Measurements from ENCODE around the gene ZNF24. TPM values are rescaled to one million over a fixed set of nuclear protein-coding genes. Genes with fewer than 3 reads are reported as not detected.

Gene ZNF24
- total and polyA plus RNA-seq, 2 experiments from 2014 or later, result 52.4 to 75.2 TPM

DNA sequence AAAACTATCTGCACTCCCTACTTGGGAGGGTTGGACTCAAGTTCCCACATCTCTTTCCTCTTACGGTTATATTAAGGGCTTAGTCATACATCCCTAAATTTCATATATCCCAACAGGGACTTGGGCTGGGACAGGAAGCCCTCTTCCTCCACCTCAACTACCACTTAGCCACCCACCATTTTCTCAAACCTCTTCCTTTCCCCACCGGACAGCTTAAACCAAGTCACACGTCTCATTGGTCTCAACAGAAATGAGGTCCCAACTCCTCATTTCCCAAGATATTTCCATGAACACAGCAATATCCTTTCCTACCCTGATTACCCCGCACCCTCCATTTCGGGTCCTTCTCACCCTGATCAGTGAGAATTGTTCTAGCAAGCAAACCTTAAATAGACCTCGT is 54.9 kb downstream of the ZNF24 start (continued):
- TF ChIP-seq, protein P1, sequence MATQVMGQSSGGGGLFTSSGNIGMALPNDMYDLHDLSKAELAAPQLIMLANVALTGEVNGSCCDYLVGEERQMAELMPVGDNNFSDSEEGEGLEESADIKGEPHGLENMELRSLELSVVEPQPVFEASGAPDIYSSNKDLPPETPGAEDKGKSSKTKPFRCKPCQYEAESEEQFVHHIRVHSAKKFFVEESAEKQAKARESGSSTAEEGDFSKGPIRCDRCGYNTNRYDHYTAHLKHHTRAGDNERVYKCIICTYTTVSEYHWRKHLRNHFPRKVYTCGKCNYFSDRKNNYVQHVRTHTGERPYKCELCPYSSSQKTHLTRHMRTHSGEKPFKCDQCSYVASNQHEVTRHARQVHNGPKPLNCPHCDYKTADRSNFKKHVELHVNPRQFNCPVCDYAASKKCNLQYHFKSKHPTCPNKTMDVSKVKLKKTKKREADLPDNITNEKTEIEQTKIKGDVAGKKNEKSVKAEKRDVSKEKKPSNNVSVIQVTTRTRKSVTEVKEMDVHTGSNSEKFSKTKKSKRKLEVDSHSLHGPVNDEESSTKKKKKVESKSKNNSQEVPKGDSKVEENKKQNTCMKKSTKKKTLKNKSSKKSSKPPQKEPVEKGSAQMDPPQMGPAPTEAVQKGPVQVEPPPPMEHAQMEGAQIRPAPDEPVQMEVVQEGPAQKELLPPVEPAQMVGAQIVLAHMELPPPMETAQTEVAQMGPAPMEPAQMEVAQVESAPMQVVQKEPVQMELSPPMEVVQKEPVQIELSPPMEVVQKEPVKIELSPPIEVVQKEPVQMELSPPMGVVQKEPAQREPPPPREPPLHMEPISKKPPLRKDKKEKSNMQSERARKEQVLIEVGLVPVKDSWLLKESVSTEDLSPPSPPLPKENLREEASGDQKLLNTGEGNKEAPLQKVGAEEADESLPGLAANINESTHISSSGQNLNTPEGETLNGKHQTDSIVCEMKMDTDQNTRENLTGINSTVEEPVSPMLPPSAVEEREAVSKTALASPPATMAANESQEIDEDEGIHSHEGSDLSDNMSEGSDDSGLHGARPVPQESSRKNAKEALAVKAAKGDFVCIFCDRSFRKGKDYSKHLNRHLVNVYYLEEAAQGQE (IDR thresholded peaks at IDR 0.05; ENCODE audit: unreplicated experiment), result no peak
- TF ChIP-seq CREB1 (CRISPR knock-in tag; IDR thresholded peaks at IDR 0.05; ENCODE audit: low read depth) (no peak), STAT1 (IDR thresholded peaks at IDR 0.05; ENCODE audit: unreplicated experiment) (no peak), ZNF331 (CRISPR knock-in tag; IDR thresholded peaks at IDR 0.05; ENCODE audit: low read depth) (no peak)

DNA sequence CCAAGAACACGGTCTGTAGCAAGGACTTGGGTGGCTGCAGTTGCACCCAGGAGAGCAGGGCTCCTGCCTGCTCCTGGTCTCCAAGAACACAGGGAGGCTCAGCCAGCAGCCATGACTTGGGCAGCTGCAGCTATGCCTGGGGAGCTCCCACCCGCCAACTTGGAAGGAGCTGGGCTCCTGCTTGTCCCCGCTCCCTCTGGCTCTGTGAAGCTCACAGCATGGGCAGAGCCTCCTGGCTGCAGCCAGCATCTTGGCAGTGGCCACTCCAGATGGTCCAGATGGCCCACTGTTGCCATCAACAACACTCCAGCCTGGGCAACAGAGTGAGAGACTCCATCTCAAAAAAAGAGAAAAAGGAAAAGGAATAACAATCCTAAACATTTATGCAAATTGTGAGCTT is 59.4 kb downstream of the ZNF24 start:
- Mint-ChIP-seq H3K27ac (no peak overlapping the region), H3K27me3 (ENCODE audit: insufficient read depth, low read depth, poor library complexity) (peaks cover 5% of the 10 kb centered on the region), H3K4me1 (peaks cover 6% of the 10 kb centered on the region; the same call in 2 of the 3 replicates), H3K4me3 (no peak overlapping the region), H3K36me3 (ENCODE audit: low read depth) (peaks cover 79% of the 10 kb centered on the region), H3K9me3 (peaks cover 57% of the 10 kb centered on the region)
- H3F3A ChIP-seq (replicated peaks; ENCODE audit: low read depth), result peaks cover 8% of the 10 kb centered on the region; the same call in 1 of the 2 replicates
- no peak overlapping the region for H3K4me2 ChIP-seq
- no peak overlapping the region for H3K27ac ChIP-seq (ENCODE audit: low read depth)
- H3K36me3 ChIP-seq (ENCODE audit: insufficient read depth), result no peaks in the 10 kb centered on the region; the same call in none of the 2 replicates
- no peak for TF ChIP-seq ZNF114 (CRISPR knock-in tag; IDR thresholded peaks at IDR 0.05)
- no peak for TF ChIP-seq STAT1 (IDR thresholded peaks at IDR 0.05; ENCODE audit: unreplicated experiment)
- TF ChIP-seq, protein P2, sequence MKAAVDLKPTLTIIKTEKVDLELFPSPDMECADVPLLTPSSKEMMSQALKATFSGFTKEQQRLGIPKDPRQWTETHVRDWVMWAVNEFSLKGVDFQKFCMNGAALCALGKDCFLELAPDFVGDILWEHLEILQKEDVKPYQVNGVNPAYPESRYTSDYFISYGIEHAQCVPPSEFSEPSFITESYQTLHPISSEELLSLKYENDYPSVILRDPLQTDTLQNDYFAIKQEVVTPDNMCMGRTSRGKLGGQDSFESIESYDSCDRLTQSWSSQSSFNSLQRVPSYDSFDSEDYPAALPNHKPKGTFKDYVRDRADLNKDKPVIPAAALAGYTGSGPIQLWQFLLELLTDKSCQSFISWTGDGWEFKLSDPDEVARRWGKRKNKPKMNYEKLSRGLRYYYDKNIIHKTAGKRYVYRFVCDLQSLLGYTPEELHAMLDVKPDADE (IDR thresholded peaks at IDR 0.05), result no peak
- TF ChIP-seq NANOG (IDR thresholded peaks at IDR 0.05; ENCODE audit: borderline replicate concordance), result no peak
- no peak for TF ChIP-seq EZH2 (IDR thresholded peaks at IDR 0.05; ENCODE audit: low read depth, unreplicated experiment)
- TF ChIP-seq POLR2AphosphoS5 (IDR thresholded peaks at IDR 0.05; ENCODE audit: low read depth), result no peak
- TF ChIP-seq CREB1 (CRISPR knock-in tag; IDR thresholded peaks at IDR 0.05; ENCODE audit: low read depth), result no peak
- TF ChIP-seq, protein P3, sequence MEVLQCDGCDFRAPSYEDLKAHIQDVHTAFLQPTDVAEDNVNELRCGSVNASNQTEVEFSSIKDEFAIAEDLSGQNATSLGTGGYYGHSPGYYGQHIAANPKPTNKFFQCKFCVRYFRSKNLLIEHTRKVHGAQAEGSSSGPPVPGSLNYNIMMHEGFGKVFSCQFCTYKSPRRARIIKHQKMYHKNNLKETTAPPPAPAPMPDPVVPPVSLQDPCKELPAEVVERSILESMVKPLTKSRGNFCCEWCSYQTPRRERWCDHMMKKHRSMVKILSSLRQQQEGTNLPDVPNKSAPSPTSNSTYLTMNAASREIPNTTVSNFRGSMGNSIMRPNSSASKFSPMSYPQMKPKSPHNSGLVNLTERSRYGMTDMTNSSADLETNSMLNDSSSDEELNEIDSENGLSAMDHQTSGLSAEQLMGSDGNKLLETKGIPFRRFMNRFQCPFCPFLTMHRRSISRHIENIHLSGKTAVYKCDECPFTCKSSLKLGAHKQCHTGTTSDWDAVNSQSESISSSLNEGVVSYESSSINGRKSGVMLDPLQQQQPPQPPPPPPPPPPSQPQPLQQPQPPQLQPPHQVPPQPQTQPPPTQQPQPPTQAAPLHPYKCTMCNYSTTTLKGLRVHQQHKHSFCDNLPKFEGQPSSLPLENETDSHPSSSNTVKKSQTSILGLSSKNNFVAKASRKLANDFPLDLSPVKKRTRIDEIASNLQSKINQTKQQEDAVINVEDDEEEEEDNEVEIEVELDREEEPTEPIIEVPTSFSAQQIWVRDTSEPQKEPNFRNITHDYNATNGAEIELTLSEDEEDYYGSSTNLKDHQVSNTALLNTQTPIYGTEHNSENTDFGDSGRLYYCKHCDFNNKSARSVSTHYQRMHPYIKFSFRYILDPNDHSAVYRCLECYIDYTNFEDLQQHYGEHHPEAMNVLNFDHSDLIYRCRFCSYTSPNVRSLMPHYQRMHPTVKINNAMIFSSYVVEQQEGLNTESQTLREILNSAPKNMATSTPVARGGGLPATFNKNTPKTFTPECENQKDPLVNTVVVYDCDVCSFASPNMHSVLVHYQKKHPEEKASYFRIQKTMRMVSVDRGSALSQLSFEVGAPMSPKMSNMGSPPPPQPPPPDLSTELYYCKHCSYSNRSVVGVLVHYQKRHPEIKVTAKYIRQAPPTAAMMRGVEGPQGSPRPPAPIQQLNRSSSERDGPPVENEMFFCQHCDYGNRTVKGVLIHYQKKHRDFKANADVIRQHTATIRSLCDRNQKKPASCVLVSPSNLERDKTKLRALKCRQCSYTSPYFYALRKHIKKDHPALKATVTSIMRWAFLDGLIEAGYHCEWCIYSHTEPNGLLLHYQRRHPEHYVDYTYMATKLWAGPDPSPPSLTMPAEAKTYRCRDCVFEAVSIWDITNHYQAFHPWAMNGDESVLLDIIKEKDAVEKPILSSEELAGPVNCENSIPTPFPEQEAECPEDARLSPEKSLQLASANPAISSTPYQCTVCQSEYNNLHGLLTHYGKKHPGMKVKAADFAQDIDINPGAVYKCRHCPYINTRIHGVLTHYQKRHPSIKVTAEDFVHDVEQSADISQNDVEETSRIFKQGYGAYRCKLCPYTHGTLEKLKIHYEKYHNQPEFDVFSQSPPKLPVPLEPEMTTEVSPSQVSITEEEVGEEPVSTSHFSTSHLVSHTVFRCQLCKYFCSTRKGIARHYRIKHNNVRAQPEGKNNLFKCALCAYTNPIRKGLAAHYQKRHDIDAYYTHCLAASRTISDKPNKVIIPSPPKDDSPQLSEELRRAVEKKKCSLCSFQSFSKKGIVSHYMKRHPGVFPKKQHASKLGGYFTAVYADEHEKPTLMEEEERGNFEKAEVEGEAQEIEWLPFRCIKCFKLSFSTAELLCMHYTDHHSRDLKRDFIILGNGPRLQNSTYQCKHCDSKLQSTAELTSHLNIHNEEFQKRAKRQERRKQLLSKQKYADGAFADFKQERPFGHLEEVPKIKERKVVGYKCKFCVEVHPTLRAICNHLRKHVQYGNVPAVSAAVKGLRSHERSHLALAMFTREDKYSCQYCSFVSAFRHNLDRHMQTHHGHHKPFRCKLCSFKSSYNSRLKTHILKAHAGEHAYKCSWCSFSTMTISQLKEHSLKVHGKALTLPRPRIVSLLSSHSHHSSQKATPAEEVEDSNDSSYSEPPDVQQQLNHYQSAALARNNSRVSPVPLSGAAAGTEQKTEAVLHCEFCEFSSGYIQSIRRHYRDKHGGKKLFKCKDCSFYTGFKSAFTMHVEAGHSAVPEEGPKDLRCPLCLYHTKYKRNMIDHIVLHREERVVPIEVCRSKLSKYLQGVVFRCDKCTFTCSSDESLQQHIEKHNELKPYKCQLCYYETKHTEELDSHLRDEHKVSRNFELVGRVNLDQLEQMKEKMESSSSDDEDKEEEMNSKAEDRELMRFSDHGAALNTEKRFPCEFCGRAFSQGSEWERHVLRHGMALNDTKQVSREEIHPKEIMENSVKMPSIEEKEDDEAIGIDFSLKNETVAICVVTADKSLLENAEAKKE (CRISPR knock-in tag; IDR thresholded peaks at IDR 0.05), result no peak
- TF ChIP-seq EZH2phosphoT487 (IDR thresholded peaks at IDR 0.05; ENCODE audit: unreplicated experiment), result no peak
- 0 out of 2 replicates have a peak, but pooled peaks cover 5% of the 10 kb centered on the region for H3K9me2 ChIP-seq (ENCODE audit: insufficient read depth)
- H3K27me3 ChIP-seq (ENCODE audit: insufficient read depth), result no peaks in the 10 kb centered on the region
- H3K4me3 ChIP-seq, result no peak overlapping the region
- H2AFZ ChIP-seq, result no peak overlapping the region
- peaks cover 8% of the 10 kb centered on the region for H3K4me1 ChIP-seq (ENCODE audit: insufficient read depth)
- ATAC-seq, result no peak
- H4K20me1 ChIP-seq (replicated peaks; ENCODE audit: insufficient read depth), result no peaks in the 10 kb centered on the region
- DNase-seq (ENCODE audit: low spot score), result no peak
- peaks cover 50% of the 10 kb centered on the region for H3K79me2 ChIP-seq (replicated peaks; ENCODE audit: insufficient read depth)
